ENCODE results near the gene YAP1.

DNA sequence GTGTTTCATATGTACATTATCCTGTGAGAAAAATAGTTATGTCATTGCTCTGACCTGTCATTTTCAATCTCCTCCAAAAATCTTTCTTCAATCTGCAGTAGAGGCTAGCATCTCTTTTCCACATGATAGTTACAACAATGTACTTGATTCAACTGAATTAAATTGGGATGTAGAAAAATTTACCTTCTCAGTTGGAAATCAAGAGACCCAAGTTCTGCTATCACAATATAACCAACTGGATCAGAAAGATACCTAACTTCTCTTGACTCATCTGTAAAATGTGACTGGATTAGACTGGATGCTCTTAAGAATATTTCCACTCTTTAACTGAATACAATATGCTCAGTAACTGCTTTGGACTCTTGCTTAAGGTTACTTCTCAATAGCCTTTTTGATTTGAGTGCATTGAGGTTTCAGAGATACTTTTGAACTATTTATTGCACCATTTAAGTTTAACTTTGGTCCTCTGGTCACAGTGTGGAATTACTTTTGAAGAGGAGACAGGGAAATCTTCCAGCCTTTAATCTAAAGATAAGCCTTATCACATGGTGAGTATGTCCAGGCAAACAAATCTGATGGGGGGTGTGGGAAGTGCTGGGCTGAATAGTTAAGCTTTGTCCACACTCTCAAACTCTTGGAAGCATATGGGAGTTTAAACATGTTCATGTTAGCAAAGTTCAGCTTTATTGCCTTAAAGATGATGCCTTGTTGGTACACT is 82.3 kb downstream of the YAP1 start:
- TF ChIP-seq POLR2AphosphoS5 (IDR thresholded peaks at IDR 0.05; ENCODE audit: borderline replicate concordance, low read depth, low read length) = no peak
- no peak for TF ChIP-seq EZH2 (IDR thresholded peaks at IDR 0.05)
- no peak for TF ChIP-seq FOXP2 (optimal IDR thresholded peaks at IDR 0.05; ENCODE audit: control extremely low read depth, extremely low read length, insufficient read depth)
